Skin epidermis (tissue), 12 donors: ENCODE results near the gene CRB1.
"Not testable (repeated sequence)": the region's sequence is repeated elsewhere in the genome, so short reads cannot be mapped to it uniquely, and the experiment has no call there.

Experiments used
- H3K27ac ChIP-seq, 21 experiments: fragments of 200-600 bp; sonication (generic) in 11 of 21; one replicate each; pipeline ENCODE4 v1.5.0; 2020; ENCODE audit warnings: mild to moderate bottlenecking in 3 of 21, inconsistent platforms in 2 of 21, moderate library complexity in 2 of 21
- H3K4me3 ChIP-seq, 7 experiments: fragments of 200-600 bp; sonication (generic) in 2 of 7; one replicate each; pipeline ENCODE4 v1.5.0; 2020; ENCODE audit warnings: inconsistent platforms in 2 of 7, mild to moderate bottlenecking in 2 of 7, moderate library complexity in 1 of 7

Gene CRB1

DNA sequence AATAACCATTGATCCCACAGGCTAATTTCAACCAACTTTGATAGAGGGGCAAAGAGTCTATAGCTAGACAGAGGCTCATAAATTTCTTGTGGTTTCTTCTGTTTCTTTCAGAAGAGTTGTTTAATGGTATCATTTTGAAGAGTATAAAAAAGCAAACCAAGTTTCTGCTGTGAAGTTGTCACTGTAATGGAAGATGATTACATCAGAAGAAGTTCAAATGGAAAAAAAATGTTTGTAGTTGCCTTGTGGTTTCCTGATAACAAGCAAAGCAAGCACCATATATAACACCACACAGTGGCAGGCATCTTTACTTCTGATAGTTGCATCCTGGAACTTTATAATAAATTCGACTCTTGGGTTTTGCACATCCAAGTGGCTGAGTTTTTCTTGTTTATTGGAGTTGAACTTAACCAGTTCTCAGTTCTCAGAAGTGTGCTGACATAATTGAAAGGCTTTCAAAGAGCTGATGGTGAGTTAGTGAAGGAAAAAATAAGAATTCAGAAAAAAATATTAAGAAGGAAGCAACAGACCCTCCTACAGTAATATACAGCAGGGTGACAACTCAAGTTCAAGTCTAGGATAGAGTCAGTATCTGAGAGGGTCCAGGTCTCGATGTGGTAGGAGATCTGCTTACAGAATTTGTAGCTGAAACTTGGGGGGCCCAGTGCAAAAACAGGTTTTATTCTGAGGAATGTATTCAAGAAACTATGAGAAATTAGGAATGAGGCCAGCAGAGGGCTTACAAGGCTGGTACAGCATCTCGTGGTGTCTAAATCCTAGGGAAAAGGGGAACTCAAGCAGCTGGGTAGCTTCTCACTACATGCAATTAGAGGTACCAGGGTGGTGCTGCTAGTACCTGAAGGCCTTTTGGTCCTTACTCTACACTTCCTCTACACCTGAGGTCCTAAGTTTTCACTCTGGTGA is 123.5 kb downstream of the CRB1 start:
- no peak overlapping the region for H3K27ac ChIP-seq
- no peak overlapping the region for H3K4me3 ChIP-seq

- Histone ChIP-seq H3K4me3 (no peak overlapping the region), H3K27ac (no peak overlapping the region)
These were observed 124.5 kb downstream of the CRB1 start for GRCh38 chr1:197392541-197392940.

GRCh38 chr1:197393105-197393504 is 125.1 kb downstream of the CRB1 start:
- H3K27ac ChIP-seq = no peak overlapping the region
- no peak overlapping the region for H3K4me3 ChIP-seq

GRCh38 chr1:197393772-197394171 is 125.7 kb downstream of the CRB1 start:
- no peak overlapping the region for H3K4me3 ChIP-seq
- H3K27ac ChIP-seq = no peak overlapping the region

DNA sequence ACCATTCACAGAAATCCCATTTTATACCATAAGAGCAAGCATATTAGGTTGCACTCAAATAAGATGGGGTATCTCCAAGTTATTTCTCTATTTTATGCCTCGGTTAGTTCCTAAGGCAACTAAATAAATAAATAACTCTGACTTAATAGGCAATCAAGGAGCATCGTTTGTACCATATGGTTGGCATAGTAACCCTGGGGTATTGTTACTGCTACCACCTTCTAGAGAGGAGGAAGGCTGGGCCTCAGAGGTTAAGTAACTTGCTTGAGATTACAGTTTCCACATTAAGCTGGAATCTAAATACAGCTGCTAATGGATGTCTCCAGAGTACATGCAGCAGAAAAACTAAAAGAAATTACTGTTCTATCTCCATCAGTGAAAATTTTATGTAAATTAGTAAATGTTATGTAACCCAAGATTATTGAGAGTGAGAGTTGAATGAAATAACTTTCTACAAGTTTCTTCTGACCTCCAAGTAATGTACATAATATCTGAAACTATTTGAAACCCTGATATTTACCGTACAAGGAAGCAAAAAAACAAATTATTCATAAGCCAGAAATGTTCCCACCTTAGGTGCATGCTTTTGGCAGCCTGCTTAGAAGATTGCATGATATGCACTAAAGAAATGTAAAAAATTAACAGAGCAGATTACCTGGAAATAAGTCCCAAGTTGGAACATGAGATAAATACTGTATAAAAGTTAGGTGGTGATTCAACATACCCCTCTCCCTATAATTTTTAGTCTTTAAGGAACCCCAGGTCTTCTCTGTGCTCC is 127.0 kb downstream of the CRB1 start:
- Histone ChIP-seq H3K4me3 (no peak overlapping the region), H3K27ac (no peak overlapping the region)

DNA sequence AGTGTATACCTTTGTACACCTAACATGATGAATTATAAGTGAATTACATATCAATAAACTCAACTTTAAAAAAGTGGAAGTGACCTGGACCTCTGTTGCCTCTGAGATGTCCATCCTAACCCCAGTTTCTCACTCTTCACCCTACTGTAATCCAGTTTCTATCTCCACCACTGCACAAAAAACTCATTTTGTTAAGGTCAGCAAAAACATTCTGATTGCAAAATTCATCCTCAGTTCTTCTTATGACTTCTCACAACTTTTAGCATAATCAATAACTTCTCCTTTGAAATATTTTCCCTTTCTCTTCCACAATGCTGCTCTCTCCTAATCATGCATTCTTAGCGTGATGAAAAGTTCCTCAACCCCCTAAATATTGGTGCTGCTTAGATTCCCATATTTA is 129.8 kb downstream of the CRB1 start:
- Histone ChIP-seq H3K27ac (no peak overlapping the region), H3K4me3 (no peak overlapping the region)

DNA sequence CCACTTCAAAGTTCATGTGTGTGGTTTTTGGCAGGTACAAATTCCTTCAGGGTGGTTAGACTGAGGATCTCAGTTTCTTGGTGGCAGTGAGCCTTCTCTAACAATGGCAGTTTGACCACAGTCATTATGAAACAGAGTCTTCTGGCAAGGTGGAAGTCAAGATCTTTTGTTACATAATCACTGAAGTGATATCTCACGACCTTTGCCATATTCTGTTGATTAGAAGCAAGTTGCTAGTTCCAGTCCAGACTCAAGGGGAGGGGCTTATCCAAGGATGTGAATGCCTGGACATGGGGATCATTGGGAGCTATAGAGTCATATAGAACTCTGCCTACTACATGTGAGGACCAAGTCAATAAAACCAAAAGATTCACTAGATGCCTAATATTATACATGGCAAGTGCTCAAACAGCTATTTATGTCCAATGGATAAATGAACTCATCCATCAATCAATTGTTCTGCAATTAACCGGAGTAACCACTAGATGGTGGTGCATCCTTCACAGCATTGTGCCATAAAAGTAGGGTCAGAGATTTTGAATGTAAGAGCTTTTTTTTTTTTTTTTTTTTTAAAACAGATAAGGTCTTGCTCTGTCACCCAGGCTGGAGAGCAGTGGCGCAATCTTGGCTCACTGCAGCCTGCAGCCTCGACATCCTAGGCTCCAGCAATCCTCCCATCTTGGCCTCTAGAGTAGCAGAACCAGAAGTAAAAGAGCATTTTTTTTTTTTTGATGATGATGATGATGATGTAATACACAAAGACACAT is 131.9 kb downstream of the CRB1 start:
- H3K27ac ChIP-seq = no peak overlapping the region
- H3K4me3 ChIP-seq = no peak overlapping the region

GRCh38 chr1:197400522-197400902 is 132.5 kb downstream of the CRB1 start:
- no peak overlapping the region for H3K27ac ChIP-seq
- H3K4me3 ChIP-seq = no peak overlapping the region

DNA sequence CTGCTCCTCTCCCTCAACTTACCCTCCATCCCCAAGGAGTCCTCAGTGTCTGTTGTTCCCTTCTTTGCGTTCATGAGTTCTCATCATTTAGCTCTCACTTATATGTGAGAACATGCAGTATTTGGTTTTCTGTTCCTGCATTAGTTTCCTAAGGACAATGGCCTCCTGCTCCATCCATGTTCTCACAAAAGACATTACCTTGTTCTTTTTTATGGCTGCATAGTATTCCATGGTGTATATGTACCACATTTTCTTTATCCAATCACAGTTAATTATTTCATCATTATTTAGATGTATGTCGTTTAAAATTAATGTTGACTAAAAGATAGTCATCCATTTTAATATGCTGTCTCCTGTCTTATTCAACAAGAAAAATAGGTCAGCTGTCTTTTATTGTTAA is 134.1 kb downstream of the CRB1 start:
- Histone ChIP-seq H3K4me3 (no peak overlapping the region), H3K27ac (no peak overlapping the region)

- not testable (repeated sequence) for H3K4me3 ChIP-seq, H3K27ac ChIP-seq
These were observed 136.7 kb downstream of the CRB1 start for GRCh38 chr1:197404774-197405173.

DNA sequence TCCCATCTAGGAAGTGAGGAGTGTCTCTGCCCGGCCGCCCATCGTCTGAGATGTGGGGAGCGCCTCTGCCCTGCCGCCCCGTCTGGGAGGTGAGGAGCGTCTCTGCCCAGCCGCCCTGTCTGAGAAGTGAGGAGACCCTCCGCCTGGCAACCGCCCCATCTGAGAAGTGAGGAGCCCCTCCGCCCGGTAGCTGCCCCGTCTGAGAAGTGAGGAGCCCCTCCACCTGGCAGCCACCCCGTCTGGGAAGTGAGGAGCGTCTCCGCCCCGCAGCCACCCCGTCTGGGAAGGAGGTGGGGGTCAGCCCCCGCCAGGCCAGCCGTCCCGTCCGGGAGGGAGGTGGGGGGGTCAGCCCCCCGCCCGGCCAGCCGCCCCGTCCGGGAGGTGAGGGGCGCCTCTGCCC is 137.6 kb downstream of the CRB1 start:
- not testable (repeated sequence) for H3K4me3 ChIP-seq, H3K27ac ChIP-seq

DNA sequence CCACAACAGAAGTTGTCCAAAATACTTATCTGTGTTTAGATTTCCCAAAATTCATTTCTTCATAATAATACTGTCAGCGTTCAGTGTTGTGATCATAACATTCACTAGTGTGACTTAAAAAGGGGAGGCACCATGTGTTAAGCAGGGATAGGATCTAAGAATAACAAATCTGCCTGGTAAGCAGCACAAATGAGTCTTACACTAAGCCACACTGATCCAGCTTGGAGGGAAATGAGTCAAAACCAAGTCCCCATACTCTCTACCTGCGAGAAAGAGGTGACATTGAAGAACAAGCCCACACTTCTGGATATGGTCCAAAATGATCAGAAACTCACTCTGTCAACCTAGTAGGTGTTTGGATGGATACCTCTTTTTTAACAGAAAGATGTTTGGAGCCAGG is 145.5 kb downstream of the CRB1 start:
- Histone ChIP-seq H3K27ac (no peak overlapping the region), H3K4me3 (no peak overlapping the region)

DNA sequence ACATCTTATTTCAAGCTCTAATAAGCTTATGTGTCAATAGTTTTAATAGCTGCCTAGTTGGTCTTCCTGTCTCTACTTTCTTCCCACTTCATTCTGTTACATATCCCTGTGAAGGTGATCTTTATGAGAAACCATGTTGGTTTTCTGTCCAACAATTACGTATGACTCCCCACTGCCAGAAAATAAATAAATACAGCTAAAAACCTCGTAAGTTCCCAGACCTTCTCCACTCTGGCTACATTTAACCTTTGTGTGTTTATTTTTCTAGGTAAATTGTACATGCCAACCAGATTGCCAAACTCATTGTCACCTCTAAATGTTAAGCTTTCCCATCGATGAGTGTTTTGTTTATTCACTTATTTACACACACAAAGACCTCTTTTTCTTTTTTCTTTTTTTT is 147.2 kb downstream of the CRB1 start:
- H3K27ac ChIP-seq = no peak overlapping the region
- no peak overlapping the region for H3K4me3 ChIP-seq

- Histone ChIP-seq H3K4me3 (no peak overlapping the region), H3K27ac (no peak overlapping the region)
These were observed 150.6 kb downstream of the CRB1 start for GRCh38 chr1:197418693-197419092.

DNA sequence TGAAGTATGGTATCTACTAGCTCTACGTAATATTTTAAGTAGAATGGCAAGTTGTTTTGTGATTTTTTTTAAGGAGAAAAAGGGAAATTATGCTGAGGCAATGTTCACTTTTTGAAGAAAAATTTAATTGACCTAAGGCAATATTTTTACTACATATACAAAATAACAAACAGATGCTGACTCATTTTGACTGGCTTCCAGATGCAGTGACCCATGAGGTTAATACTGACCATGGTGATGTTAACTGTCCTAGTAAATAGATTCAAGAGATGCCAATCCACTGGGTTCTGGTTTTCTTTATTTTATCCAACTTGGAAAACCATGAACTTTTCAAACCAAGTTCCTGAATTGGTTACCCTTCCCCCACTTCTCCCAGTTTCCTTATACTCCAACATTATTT is 154.9 kb downstream of the CRB1 start:
- Histone ChIP-seq H3K4me3 (no peak overlapping the region), H3K27ac (no peak overlapping the region)

- H3K27ac ChIP-seq = no peak overlapping the region
- no peak overlapping the region for H3K4me3 ChIP-seq
These were observed 156.3 kb downstream of the CRB1 start for GRCh38 chr1:197424380-197424779.

DNA sequence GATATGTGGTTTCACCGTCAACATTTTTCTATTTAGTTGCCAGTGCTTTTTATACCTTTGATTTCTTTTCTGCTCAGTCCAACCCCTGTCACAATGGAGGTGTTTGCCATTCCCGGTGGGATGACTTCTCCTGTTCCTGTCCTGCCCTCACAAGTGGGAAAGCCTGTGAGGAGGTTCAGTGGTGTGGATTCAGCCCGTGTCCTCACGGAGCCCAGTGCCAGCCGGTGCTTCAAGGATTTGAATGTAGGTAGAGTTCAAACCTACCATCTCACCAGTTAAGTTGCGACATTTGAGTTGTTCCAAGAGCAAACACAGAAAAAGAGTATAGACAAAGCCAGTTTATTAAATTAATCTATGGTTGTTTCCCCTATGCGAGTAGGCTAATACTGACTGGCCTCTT is 161.3 kb downstream of the CRB1 start:
- H3K27ac ChIP-seq = no peak overlapping the region
- no peak overlapping the region for H3K4me3 ChIP-seq

GRCh38 chr1:197435224-197435623 is 167.2 kb downstream of the CRB1 start:
- H3K27ac ChIP-seq = no peak overlapping the region
- no peak overlapping the region for H3K4me3 ChIP-seq

DNA sequence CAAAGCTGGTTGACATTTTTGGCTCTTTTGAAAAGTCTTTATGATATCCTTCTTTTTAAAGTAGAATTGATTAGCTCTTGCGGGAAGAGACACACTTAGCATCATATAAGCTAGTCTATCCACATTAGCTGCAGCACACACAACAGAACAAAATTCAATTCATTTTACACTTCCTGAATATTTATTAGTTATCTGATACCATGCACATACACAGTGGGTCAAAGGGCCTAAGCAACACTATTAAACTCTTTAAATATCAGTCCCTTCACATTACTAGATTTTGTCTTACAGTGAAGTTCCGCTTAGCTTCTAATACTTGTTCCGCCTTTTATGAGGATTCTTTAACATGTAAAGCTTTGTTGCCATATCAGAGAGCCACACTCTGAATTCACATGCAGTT is 169.5 kb downstream of the CRB1 start:
- H3K4me3 ChIP-seq = no peak overlapping the region
- no peak overlapping the region for H3K27ac ChIP-seq

DNA sequence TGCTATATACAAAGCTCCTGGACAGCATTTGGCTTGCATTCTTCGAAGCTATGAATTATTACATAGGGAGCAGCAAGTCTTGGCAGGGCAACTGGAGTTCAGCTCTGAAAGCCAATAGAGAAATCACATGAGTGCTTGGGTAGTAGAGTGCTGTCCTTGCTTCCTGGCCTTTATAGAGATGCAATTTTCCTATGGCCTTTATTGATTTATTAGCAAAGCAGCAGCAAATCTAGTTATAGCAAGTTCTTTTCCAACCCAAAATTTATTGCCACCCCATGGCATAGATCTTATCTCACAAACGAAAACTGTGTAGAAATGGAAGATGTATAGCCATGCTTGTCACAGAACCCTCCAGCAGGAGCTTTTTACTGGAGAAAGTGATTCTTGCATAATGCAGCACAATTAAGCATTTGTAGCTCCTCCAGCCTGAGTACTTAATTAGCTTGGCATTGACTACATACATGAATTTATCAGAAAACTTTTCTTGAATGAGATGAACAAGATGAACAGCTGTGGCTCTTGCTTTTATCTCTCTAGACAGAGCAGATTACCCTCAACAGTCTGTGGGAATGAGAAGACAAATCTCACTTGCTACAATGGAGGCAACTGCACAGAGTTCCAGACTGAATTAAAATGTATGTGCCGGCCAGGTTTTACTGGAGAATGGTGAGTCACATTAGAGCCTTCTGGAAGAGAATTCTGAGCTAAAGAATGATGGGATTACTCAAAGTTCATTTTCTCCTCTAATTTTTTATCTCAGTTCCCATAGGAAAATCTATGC is 170.1 kb downstream of the CRB1 start:
- no peak overlapping the region for H3K4me3 ChIP-seq
- no peak overlapping the region for H3K27ac ChIP-seq
